Measurements from ENCODE around the gene MIA3. TPM values are rescaled to one million over a fixed set of nuclear protein-coding genes. Genes with fewer than 3 reads are reported as not detected.
A peak's percentile ranks its signal among the peaks of the same experiment; 100 is the strongest.

MIA3 gene
- total RNA-seq, 1 donor from 2014 or later = 66.0 TPM

DNA sequence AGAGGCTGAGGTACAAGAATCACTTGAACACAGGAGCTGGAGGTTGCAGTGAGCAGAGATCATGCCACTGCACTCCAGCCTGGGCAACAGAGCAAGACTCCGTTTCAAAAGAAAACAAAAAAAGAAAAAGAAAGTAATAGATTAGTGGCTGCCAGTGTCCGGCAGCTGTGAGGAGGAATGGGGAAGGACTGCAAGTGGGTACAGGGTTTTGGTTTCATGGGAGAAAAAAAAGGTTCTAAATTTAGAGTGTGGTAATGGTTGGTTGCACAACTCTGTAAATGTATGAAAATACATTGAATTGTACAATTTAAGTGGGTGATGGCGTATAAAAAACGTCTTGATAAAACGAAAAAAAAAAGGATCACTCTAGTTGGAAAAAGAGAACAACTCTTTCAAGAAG is 34.8 kb upstream of the MIA3 start:
- H3K27ac ChIP-seq = peak overlapping the region; percentile 11

DNA sequence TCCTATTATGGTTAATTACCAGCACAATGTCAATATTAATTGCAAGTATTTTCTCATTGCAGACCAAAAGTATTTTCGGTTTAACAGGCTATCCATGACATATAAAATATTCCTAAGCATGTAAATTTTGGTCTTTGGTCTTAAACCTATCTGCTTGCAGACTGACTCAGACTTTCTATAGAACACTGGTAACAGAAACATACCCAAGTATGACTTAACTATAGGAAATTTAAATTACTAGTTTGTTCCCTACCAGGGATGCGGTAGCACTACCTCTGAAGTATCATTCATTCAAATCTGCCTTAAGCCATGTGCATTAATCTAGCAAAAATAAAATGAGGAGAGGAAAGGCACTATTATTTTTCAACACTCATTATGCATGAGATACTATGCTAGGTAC is 31.1 kb upstream of the MIA3 start:
- Histone ChIP-seq H3K36me3 (peaks cover 23% of the 10 kb centered on the region), H3K4me1 (peaks cover 33% of the 10 kb centered on the region), H3K4me3 (no peak overlapping the region), H3K27ac (no peak overlapping the region), H3K9me3 (no peaks in the 10 kb centered on the region), H3K27me3 (ENCODE audit: low read depth) (no peaks in the 10 kb centered on the region)
- TF ChIP-seq, protein P1, sequence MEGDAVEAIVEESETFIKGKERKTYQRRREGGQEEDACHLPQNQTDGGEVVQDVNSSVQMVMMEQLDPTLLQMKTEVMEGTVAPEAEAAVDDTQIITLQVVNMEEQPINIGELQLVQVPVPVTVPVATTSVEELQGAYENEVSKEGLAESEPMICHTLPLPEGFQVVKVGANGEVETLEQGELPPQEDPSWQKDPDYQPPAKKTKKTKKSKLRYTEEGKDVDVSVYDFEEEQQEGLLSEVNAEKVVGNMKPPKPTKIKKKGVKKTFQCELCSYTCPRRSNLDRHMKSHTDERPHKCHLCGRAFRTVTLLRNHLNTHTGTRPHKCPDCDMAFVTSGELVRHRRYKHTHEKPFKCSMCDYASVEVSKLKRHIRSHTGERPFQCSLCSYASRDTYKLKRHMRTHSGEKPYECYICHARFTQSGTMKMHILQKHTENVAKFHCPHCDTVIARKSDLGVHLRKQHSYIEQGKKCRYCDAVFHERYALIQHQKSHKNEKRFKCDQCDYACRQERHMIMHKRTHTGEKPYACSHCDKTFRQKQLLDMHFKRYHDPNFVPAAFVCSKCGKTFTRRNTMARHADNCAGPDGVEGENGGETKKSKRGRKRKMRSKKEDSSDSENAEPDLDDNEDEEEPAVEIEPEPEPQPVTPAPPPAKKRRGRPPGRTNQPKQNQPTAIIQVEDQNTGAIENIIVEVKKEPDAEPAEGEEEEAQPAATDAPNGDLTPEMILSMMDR (IDR thresholded peaks at IDR 0.05) = no peak
- DNase-seq (no peak), ATAC-seq (no peak)
- intact Hi-C loops (cut with DNase I) = no loop called here

More for the DNA sequence above, 34.8 kb upstream of the MIA3 start:
- intact Hi-C loops (cut with DNase I) = no loop called here
- no peaks in the 10 kb centered on the region for H3K27me3 ChIP-seq (ENCODE audit: low read depth)
- DNase-seq (no peak), ATAC-seq (no peak)
- H3K4me1 ChIP-seq = peaks cover 19% of the 10 kb centered on the region
- peaks cover 23% of the 10 kb centered on the region for H3K36me3 ChIP-seq
- TF ChIP-seq, protein P1 (IDR thresholded peaks at IDR 0.05) = no peak
- no peak overlapping the region for H3K4me3 ChIP-seq
- no peaks in the 10 kb centered on the region for H3K9me3 ChIP-seq

DNA sequence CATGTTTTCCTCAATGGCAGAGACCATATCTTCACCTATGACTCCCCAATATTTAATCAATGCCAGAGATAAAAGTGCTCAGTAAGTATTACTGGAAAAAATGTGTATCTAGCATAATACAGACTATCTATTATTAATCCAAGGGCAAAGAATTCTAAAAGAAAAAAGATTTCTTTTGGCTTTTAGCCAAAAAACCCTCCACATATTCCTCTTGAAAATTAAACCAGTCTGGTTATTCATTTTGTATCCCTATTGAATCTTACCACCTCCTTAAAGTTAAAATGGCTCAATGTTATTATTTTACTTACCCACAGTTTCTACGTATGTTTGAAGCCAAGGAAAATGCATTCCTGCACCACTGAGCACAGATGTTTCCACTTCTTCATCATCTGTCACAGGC is 29.8 kb upstream of the MIA3 start:
- Histone ChIP-seq H3K9me3 (no peaks in the 10 kb centered on the region), H3K27ac (no peak overlapping the region), H3K4me1 (peaks cover 26% of the 10 kb centered on the region), H3K4me3 (no peak overlapping the region), H3K36me3 (peaks cover 18% of the 10 kb centered on the region), H3K27me3 (ENCODE audit: low read depth) (no peaks in the 10 kb centered on the region)
- TF ChIP-seq, protein P1 (IDR thresholded peaks at IDR 0.05) = no peak
- no peak for ATAC-seq
- no peak for DNase-seq
- intact Hi-C loops (cut with DNase I) = no loop called here

- DNase-seq (peak; percentile 93), ATAC-seq (peak; percentile 97 to 100)
- TF ChIP-seq, protein P1 (IDR thresholded peaks at IDR 0.05) = no peak
- intact Hi-C loops (cut with DNase I) = no loop called here
- Histone ChIP-seq H3K9me3 (no peaks in the 10 kb centered on the region), H3K27ac (peak within 1 kb of the TSS; percentile 84), H3K27me3 (ENCODE audit: low read depth) (no peaks in the 10 kb centered on the region), H3K36me3 (peaks cover 14% of the 10 kb centered on the region), H3K4me3 (peak within 1 kb of the TSS; percentile 75), H3K4me1 (peaks cover 18% of the 10 kb centered on the region)
Observed at GRCh38 chr1:222589462-222590302, 28.2 kb upstream of the MIA3 start, which contains the start of gene TAF1A. TAF1A (minus strand) TSS chr1:222589933.

GRCh38 chr1:222592171-222592570 is 25.7 kb upstream of the MIA3 start:
- no peaks in the 10 kb centered on the region for H3K27me3 ChIP-seq (ENCODE audit: low read depth)
- TF ChIP-seq, protein P1 (IDR thresholded peaks at IDR 0.05) = no peak
- intact Hi-C loops (cut with DNase I) = no loop called here
- no peak overlapping the region for H3K4me3 ChIP-seq
- ATAC-seq = no peak
- peaks cover 9% of the 10 kb centered on the region for H3K36me3 ChIP-seq
- H3K9me3 ChIP-seq = no peaks in the 10 kb centered on the region
- H3K27ac ChIP-seq = no peak overlapping the region
- DNase-seq = no peak
- peaks cover 14% of the 10 kb centered on the region for H3K4me1 ChIP-seq
